CD4-positive, alpha-beta T cell treated with Interleukin-6 for 4 hours (primary cell): ENCODE measurements around the gene FAM193A.
"Not testable (repeated sequence)": the region's sequence is repeated elsewhere in the genome, so short reads cannot be mapped to it uniquely, and the experiment has no call there.

Source experiments
- DNase-seq: peaks from one replicate; pipeline ENCODE4 v3.0.0-alpha.2; 2020; ENCODE audit warnings: mixed read lengths

The FAM193A gene

GRCh38 chr4:2755821-2756690 is 219.6 kb downstream of the FAM193A start, which contains the start of gene TNIP2:
TNIP2 (minus strand) TSS chr4:2756336; CDS start chr4:2756289, 47 bp downstream.
- DNase-seq, result peak; percentile 83

- DNase-seq, result no peak
Observed at GRCh38 chr4:2756691-2757350, 220.4 kb downstream of the FAM193A start.

- no peak for DNase-seq
Observed at GRCh38 chr4:2757426-2757825, 221.0 kb downstream of the FAM193A start.

- no peak for DNase-seq
Observed at GRCh38 chr4:2761035-2761923, 224.8 kb downstream of the FAM193A start.

- no peak for DNase-seq
Observed at GRCh38 chr4:2762048-2762447, 225.6 kb downstream of the FAM193A start.

GRCh38 chr4:2762486-2763370 is 226.3 kb downstream of the FAM193A start:
- not testable (repeated sequence) for DNase-seq

GRCh38 chr4:2763511-2763967 is 227.1 kb downstream of the FAM193A start:
- no peak for DNase-seq

- no peak for DNase-seq
Observed at GRCh38 chr4:2765832-2766526, 229.5 kb downstream of the FAM193A start.

- no peak for DNase-seq
Observed at GRCh38 chr4:2767046-2767704, 230.7 kb downstream of the FAM193A start.

GRCh38 chr4:2767705-2768074 is 231.2 kb downstream of the FAM193A start:
- DNase-seq, result no peak

- DNase-seq, result no peak
Observed at GRCh38 chr4:2768124-2768523, 231.7 kb downstream of the FAM193A start.

GRCh38 chr4:2768921-2769336 is 232.5 kb downstream of the FAM193A start:
- no peak for DNase-seq

- no peak for DNase-seq
Observed at GRCh38 chr4:2771264-2771663, 234.8 kb downstream of the FAM193A start.

GRCh38 chr4:2780643-2781042 is 244.2 kb downstream of the FAM193A start:
- not testable (repeated sequence) for DNase-seq

GRCh38 chr4:2781911-2782310 is 245.5 kb downstream of the FAM193A start:
- DNase-seq, result no peak
